Natural killer cell (primary cell): ENCODE results near the gene SERPINB8. TPM values are rescaled to one million over a fixed set of nuclear protein-coding genes. Genes with fewer than 3 reads are reported as not detected.

Source experiments
- ATAC-seq, 3 donors: fragments of 150-1000 bp in 2 of 3; fragments of 200-7000 bp in 1 of 3; cut with Tn5 transposase; 1 replicate in 1 of 3; 2 replicates in 2 of 3; pipeline ENCODE4 v1.10.0; 2021; ENCODE audit warnings: mild to moderate bottlenecking in 2 of 3, moderate library complexity in 2 of 3
- DNase-seq, 2 donors: peaks; one replicate each; pipeline versions ENCODE4 v3.0.0 to v3.0.0-alpha.2; 2013 to 2021; ENCODE audit warnings: mixed read lengths in 1 of 2
- H3K27ac ChIP-seq: one replicate; pipeline ENCODE4 v1.5.1; 2013; ENCODE audit warnings: mild to moderate bottlenecking, low read length
- H3K27me3 ChIP-seq: one replicate; pipeline ENCODE4 v1.6.1; 2013; ENCODE audit warnings: low read length; ENCODE audit not compliant: control insufficient read depth, insufficient read depth
- H3K36me3 ChIP-seq: one replicate; pipeline ENCODE4 v1.6.1; 2013; ENCODE audit warnings: low read length; ENCODE audit not compliant: control insufficient read depth, insufficient read depth
- H3K4me1 ChIP-seq: one replicate; pipeline ENCODE4 v1.6.1; 2013; ENCODE audit warnings: low read length; ENCODE audit not compliant: control insufficient read depth, insufficient read depth
- H3K4me3 ChIP-seq: one replicate; pipeline ENCODE4 v1.5.1; 2013; ENCODE audit warnings: low read length
- H3K9me3 ChIP-seq: one replicate; pipeline ENCODE4 v1.6.1; 2013; ENCODE audit warnings: low read length; ENCODE audit not compliant: control insufficient read depth, insufficient read depth
- H3K27ac Mint-ChIP-seq, 2 donors: one replicate each; pipeline ENCODE4 v1.8.0; 2022; ENCODE audit warnings: mild to moderate bottlenecking in 2 of 2, mixed read lengths in 2 of 2, moderate library complexity in 1 of 2
- H3K27me3 Mint-ChIP-seq, 2 donors: one replicate each; pipeline ENCODE4 v1.8.0; 2022; ENCODE audit warnings: low read depth in 2 of 2, mixed read lengths in 2 of 2
- H3K36me3 Mint-ChIP-seq: one replicate; pipeline ENCODE4 v1.8.0; 2022; ENCODE audit warnings: mixed read lengths
- H3K4me1 Mint-ChIP-seq, 2 donors: one replicate each; pipeline ENCODE4 v1.8.0; 2022; ENCODE audit warnings: mixed read lengths in 2 of 2
- H3K4me3 Mint-ChIP-seq: one replicate; pipeline ENCODE4 v1.8.0; 2022; ENCODE audit warnings: mild to moderate bottlenecking, moderate library complexity, mixed read lengths
- H3K9me3 Mint-ChIP-seq, 2 donors: one replicate each; pipeline ENCODE4 v1.8.0; 2022; ENCODE audit warnings: mixed read lengths in 2 of 2
- WGBS: methylation state at CpG from one replicate; pipeline ENCODE4 v1.1.7; 2013; ENCODE audit warnings: missing lambda C conversion rate; ENCODE audit not compliant: insufficient coverage; 5-methylcytosine and 5-hydroxymethylcytosine counted together
- intact Hi-C: fragments of 100-400 bp; cut with micrococcal nuclease; formaldehyde crosslinking; loops from one replicate; pipeline ENCODE4 v1.14.2; 2022
- total RNA-seq, 4 donors: library from RNA; stranded (reverse); fragments of 120-200 nt in 1 of 4; gene quantifications; one replicate each; pipeline versions ENCODE4 v1.2.3 to v1.2.4, GENCODE V29; 2013 to 2022
- TF ChIP-seq, protein P1 (sequence below): fragments of 200-600 bp; IDR thresholded peaks from one replicate; pipeline ENCODE4 v1.8.0; 2022; ENCODE audit warnings: antibody characterized with exemption

SERPINB8 gene
- total RNA-seq, 3 donors from 2014 or later (not counting 1 experiment from before 2014, with no cell fraction given) = 4.9 to 12.9 (median 12.8) TPM

GRCh38 chr18:63980027-63980426 is 10.1 kb downstream of the SERPINB8 start:
- no peaks in the 10 kb centered on the region for H3K27me3 Mint-ChIP-seq
- Histone ChIP-seq H3K36me3 (peaks cover 28% of the 10 kb centered on the region), H3K9me3 (no peaks in the 10 kb centered on the region), H3K4me3 (no peak overlapping the region), H3K4me1 (peaks cover 3% of the 10 kb centered on the region), H3K27ac (no peak overlapping the region), H3K27me3 (no peaks in the 10 kb centered on the region)
- intact Hi-C loops = no loop called here
- WGBS = 90% methylated on average over 6 of the region's 7 CpGs
- H3K36me3 Mint-ChIP-seq = no peaks in the 10 kb centered on the region
- TF ChIP-seq, protein P1, sequence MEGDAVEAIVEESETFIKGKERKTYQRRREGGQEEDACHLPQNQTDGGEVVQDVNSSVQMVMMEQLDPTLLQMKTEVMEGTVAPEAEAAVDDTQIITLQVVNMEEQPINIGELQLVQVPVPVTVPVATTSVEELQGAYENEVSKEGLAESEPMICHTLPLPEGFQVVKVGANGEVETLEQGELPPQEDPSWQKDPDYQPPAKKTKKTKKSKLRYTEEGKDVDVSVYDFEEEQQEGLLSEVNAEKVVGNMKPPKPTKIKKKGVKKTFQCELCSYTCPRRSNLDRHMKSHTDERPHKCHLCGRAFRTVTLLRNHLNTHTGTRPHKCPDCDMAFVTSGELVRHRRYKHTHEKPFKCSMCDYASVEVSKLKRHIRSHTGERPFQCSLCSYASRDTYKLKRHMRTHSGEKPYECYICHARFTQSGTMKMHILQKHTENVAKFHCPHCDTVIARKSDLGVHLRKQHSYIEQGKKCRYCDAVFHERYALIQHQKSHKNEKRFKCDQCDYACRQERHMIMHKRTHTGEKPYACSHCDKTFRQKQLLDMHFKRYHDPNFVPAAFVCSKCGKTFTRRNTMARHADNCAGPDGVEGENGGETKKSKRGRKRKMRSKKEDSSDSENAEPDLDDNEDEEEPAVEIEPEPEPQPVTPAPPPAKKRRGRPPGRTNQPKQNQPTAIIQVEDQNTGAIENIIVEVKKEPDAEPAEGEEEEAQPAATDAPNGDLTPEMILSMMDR = no peak
- no peaks in the 10 kb centered on the region for H3K9me3 Mint-ChIP-seq
- peaks cover 12% of the 10 kb centered on the region in 2 donors for H3K4me1 Mint-ChIP-seq
- H3K4me3 Mint-ChIP-seq = no peak overlapping the region
- no peak overlapping the region for H3K27ac Mint-ChIP-seq
- no peak for ATAC-seq
- DNase-seq = no peak

DNA sequence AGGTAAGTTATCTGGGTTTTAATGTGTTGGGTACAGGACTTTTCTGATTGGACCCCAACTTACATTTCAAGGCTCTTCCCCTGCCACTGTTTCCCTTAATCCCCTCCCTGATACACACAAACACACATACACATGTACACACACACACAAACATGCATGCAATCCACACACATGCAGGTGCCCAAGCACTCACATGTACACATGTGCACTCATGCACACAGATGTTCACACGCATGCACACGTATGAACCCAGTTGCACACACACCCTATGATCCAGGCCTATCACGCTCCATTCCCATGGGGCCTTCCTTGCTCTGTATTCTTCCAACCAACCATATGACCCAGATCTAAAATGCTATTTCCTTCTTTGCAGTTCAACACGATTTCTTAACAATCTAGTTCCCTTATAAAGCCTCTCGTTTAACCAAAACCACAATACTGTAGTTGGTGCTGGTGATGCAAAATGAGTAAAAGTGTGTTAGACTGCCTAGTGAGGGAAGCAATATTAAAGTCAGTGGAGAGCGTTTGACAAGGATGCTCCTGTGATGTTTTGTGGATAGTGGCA is 11.1 kb downstream of the SERPINB8 start:
- H3K9me3 Mint-ChIP-seq = no peaks in the 10 kb centered on the region
- TF ChIP-seq, protein P1 = no peak

DNA sequence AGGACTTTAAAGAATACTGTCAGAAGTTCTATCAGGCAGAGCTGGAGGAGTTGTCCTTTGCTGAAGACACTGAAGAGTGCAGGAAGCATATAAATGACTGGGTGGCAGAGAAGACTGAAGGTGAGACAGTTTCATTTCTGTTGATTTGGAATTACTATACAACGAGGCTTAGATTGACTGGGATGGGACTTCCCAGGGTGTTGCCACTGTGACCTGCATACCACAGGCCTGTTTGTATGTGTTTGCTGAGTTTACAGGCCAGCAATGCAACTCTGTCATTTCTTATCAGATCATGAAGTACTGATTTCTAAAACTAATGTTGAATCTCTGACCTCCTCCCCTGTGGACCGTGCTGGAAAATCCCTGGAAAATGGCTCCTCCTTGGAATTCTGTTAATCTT is 11.8 kb downstream of the SERPINB8 start:
- no peaks in the 10 kb centered on the region for H3K27me3 ChIP-seq
- Mint-ChIP-seq H3K36me3 (no peaks in the 10 kb centered on the region), H3K27me3 (no peaks in the 10 kb centered on the region), H3K4me1 (peaks cover 8 to 17% of the 10 kb centered on the region in 2 donors), H3K27ac (no peak overlapping the region), H3K4me3 (no peak overlapping the region), H3K9me3 (no peaks in the 10 kb centered on the region)
- no peaks in the 10 kb centered on the region for H3K9me3 ChIP-seq
- ATAC-seq (no peak), DNase-seq (no peak)
- peaks cover 3% of the 10 kb centered on the region for H3K4me1 ChIP-seq
- 69% methylated on average over 2 of the region's 2 CpGs for WGBS
- TF ChIP-seq, protein P1 = no peak
- peaks cover 37% of the 10 kb centered on the region for H3K36me3 ChIP-seq
- H3K4me3 ChIP-seq = no peak overlapping the region
- H3K27ac ChIP-seq = no peak overlapping the region
- intact Hi-C loops = no loop called here

More for the DNA sequence above, 11.1 kb downstream of the SERPINB8 start:
- H3K4me3 Mint-ChIP-seq = no peak overlapping the region
- H3K36me3 Mint-ChIP-seq = no peaks in the 10 kb centered on the region
- H3K27me3 Mint-ChIP-seq = no peaks in the 10 kb centered on the region
- H3K4me3 ChIP-seq = no peak overlapping the region
- 87% methylated on average over 4 of the region's 6 CpGs for WGBS
- peaks cover 35% of the 10 kb centered on the region for H3K36me3 ChIP-seq
- H3K4me1 Mint-ChIP-seq = peaks cover 8 to 17% of the 10 kb centered on the region in 2 donors
- H3K4me1 ChIP-seq = peaks cover 3% of the 10 kb centered on the region
- ATAC-seq = no peak
- H3K9me3 ChIP-seq = no peaks in the 10 kb centered on the region
- H3K27me3 ChIP-seq = no peaks in the 10 kb centered on the region
- intact Hi-C loops = no loop called here
- no peak overlapping the region for H3K27ac Mint-ChIP-seq
- no peak for DNase-seq
- no peak overlapping the region for H3K27ac ChIP-seq

- Mint-ChIP-seq H3K27ac (no peak overlapping the region), H3K9me3 (no peaks in the 10 kb centered on the region), H3K27me3 (no peaks in the 10 kb centered on the region), H3K4me3 (no peak overlapping the region), H3K4me1 (peaks cover 8 to 17% of the 10 kb centered on the region in 2 donors), H3K36me3 (no peaks in the 10 kb centered on the region)
- no peak for ATAC-seq
- H3K36me3 ChIP-seq = peaks cover 43% of the 10 kb centered on the region
- TF ChIP-seq, protein P1 = no peak
- DNase-seq = no peak
- no peaks in the 10 kb centered on the region for H3K27me3 ChIP-seq
- intact Hi-C loops = no loop called here
- H3K4me3 ChIP-seq = no peak overlapping the region
- no peak overlapping the region for H3K27ac ChIP-seq
- 100% methylated on average over 3 of the region's 3 CpGs for WGBS
- no peaks in the 10 kb centered on the region for H3K9me3 ChIP-seq
- peaks cover 3% of the 10 kb centered on the region for H3K4me1 ChIP-seq
Measured at GRCh38 chr18:63982361-63982760, 12.5 kb downstream of the SERPINB8 start.
